Measurements from ENCODE around the gene NMBR. TPM values are rescaled to one million over a fixed set of nuclear protein-coding genes. Genes with fewer than 3 reads are reported as not detected.
"Not testable (repeated sequence)": the region's sequence is repeated elsewhere in the genome, so short reads cannot be mapped to it uniquely, and the experiment has no call there.

The NMBR gene
- total RNA-seq, 4 donors from 2014 or later = 0.41 TPM; not detected in 3

DNA sequence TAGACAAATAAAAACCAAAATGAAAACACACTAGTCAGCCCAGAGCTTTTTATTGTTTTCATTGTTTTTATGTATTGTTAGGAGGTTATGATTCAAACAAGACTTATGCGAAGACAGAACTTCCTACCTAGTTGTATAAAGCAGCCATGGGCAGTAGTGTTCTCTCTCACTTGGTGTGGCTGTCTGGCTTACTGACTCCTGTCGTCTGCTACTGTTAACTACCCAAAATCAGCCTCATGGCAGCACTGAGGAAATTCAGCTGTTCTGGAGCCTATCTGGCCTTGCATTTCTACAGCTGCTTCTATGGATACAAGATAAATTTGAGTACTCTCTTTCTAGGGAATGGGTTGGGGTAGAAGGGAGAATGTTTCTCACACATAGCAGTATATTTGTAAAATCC is 20.6 kb upstream of the NMBR start:
- Histone ChIP-seq H3K4me1 (no peaks in the 10 kb centered on the region), H3K27ac (no peak overlapping the region), H3K9me3 (no peaks in the 10 kb centered on the region), H3K36me3 (no peaks in the 10 kb centered on the region), H3K27me3 (no peaks in the 10 kb centered on the region), H3K4me3 (no peak overlapping the region)
- intact Hi-C loops (cut with DNase I; ENCODE audit: low total_unique reads) = no loop called here
- DNase-seq = no peak
- TF ChIP-seq CTCF (IDR thresholded peaks at IDR 0.05) = no peak
- TF ChIP-seq POLR2A (IDR thresholded peaks at IDR 0.05) = no peak

DNA sequence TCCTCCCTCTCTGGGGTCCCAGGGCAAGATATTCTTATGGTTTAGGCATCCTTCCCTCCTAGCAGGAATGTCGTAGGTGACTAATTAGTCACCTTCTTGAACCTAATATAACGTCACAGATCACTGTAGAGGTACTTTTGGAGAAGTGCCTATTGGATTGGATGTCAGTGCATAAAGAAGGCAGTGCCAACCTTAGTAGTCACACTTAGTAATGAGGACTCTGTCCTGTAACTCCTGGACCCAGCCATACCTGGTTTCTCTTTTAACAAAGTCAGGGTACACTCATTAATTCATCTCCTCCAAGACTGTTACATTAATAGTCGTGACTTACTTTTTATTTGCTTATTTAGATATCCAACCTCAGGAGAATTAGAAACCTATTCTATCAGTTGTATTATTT is 20.1 kb upstream of the NMBR start:
- Histone ChIP-seq H3K27ac (no peak overlapping the region), H3K4me3 (no peak overlapping the region), H3K27me3 (no peaks in the 10 kb centered on the region), H3K4me1 (no peaks in the 10 kb centered on the region), H3K36me3 (no peaks in the 10 kb centered on the region), H3K9me3 (no peaks in the 10 kb centered on the region)
- TF ChIP-seq POLR2A (IDR thresholded peaks at IDR 0.05) (no peak), CTCF (IDR thresholded peaks at IDR 0.05) (no peak)
- DNase-seq = no peak
- intact Hi-C loops (cut with DNase I; ENCODE audit: low total_unique reads) = no loop called here

DNA sequence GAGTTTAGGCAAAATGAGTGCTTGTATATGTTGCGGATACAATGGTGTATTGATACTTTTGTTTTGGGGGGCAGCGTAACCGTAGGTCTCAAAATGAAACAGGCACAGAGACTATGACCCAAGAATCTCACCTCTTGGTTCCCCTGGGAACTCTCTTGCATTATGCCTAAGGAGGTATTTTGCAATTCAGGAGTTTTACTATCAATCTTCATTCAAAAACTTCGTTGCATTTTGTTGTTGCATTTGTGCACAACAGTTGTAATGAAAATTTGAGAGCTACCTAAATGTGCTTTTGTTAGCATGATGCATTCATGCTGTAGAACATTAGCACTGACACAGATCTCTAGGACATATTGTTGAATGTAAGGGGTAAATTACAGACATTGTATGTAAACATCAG is 18.3 kb upstream of the NMBR start:
- no peaks in the 10 kb centered on the region for H3K9me3 ChIP-seq
- H3K27ac ChIP-seq = no peak overlapping the region
- H3K4me3 ChIP-seq = no peak overlapping the region
- intact Hi-C loops (cut with DNase I; ENCODE audit: low total_unique reads) = no loop called here
- H3K4me1 ChIP-seq = no peaks in the 10 kb centered on the region
- TF ChIP-seq CTCF (IDR thresholded peaks at IDR 0.05) (no peak), POLR2A (IDR thresholded peaks at IDR 0.05) (no peak)
- DNase-seq = no peak
- no peaks in the 10 kb centered on the region for H3K36me3 ChIP-seq
- H3K27me3 ChIP-seq = no peaks in the 10 kb centered on the region

GRCh38 chr6:142162780-142163179 is 15.9 kb upstream of the NMBR start:
- intact Hi-C loops (cut with DNase I; ENCODE audit: low total_unique reads) = no loop called here
- Histone ChIP-seq H3K9me3 (no peaks in the 10 kb centered on the region), H3K4me3 (no peak overlapping the region), H3K4me1 (no peaks in the 10 kb centered on the region), H3K27ac (no peak overlapping the region), H3K36me3 (no peaks in the 10 kb centered on the region), H3K27me3 (no peaks in the 10 kb centered on the region)
- DNase-seq = no peak
- TF ChIP-seq CTCF (IDR thresholded peaks at IDR 0.05) (no peak), POLR2A (IDR thresholded peaks at IDR 0.05) (no peak)

DNA sequence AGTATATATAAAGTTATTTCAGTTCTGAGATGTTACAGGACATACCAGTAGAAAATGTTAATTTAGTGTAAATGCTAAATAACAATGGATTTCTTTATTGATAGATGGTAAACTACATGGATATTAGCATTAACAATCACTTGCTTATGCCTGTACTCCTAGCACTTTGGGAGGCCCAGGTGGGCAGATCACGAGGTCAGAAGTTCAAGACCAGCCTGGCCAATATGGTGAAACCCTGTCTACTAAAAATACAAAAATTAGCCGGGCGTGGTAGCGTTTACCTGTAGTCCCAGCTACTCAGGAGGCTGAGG is 9.8 kb upstream of the NMBR start:
- H3K36me3 ChIP-seq; H3K4me3 ChIP-seq; intact Hi-C loops (cut with DNase I; ENCODE audit: low total_unique reads); H3K4me1 ChIP-seq; H3K27ac ChIP-seq; DNase-seq; H3K9me3 ChIP-seq; H3K27me3 ChIP-seq: not testable (repeated sequence)

Measured in uterus (tissue), 4 donors.